NK-92 (cell line): ENCODE results near the gene CCDC146.
"Not testable (repeated sequence)": the region's sequence is repeated elsewhere in the genome, so short reads cannot be mapped to it uniquely, and the experiment has no call there.

Experiments
- DNase-seq: peaks from one replicate; lab custom pipeline; 2025; ENCODE audit not compliant: unreplicated experiment; lab: John Stamatoyannopoulos, UW

Gene CCDC146

GRCh38 chr7:77327067-77327931 is 204.9 kb downstream of the CCDC146 start:
- DNase-seq, result no peak

- no peak for DNase-seq
Observed at GRCh38 chr7:77327932-77328628, 205.7 kb downstream of the CCDC146 start.

GRCh38 chr7:77328669-77329068 is 206.3 kb downstream of the CCDC146 start:
- no peak for DNase-seq

DNA sequence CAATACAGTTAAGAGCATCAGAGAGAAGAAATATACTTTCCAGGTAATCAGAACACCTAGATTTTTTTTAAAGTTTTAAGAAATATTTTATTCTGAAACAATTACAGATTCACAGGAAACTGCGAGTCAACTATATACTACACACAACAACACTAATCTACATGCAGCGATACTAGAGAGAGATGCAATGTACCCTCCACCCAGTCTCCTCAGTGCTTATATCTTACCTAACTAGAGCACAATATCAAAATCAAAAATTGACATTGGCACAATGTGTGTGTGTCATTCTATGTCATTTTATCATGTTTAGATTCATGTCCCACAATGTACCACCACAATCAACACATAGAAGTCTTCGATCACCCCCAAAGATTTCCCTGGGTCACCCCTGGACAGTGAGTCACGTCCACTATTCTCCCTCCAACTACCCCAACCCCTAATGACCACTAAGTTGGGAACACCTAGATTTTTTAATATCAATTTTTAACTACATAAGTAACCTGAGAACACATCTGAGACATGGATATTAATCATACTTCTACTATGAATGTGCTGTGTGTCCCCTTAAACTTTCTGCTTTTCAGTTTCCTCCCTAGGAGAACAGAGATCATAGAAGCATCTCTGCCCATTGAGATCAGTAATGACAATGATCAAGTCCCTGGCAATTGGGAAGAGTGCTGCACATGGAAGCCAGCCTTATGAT is 207.2 kb downstream of the CCDC146 start:
- DNase-seq, result no peak

DNA sequence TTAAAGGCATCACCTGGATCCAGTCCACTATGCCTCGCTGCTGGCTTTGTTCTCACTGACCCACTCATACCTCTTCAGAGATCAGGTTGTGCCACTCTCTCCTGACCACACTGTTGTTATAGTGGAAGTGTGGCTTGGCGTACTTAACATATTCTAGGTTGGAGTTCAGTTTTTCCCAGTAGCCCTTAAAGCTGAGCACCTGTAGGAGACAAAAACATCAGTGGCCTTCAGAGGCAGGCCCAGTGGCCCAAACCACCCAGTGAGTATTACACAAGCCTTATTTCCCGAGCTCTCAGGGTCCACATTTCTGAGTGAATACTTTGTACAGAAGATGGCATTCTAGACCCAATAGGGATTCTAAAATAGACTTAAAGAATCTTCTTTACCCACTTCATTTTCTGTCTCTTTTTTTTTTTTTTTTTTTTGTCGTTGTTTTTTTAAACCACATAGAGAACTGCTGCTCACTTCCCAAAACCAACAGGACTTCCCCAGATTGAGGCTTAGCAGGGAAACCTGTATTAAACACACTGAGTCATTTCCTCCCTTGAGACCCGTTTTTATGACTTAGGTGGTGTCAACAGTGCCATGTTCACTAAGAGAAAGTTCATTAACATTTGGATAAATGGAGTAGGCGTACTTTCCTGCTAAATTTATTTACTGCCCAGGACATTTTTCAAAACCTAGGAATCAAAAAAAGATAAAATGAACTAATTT is 207.9 kb downstream of the CCDC146 start:
- DNase-seq, result no peak

- DNase-seq, result no peak
Observed at GRCh38 chr7:77331938-77332695, 209.7 kb downstream of the CCDC146 start.

GRCh38 chr7:77334039-77334438 is 211.6 kb downstream of the CCDC146 start:
- not testable (repeated sequence) for DNase-seq

GRCh38 chr7:77335581-77335980 is 213.2 kb downstream of the CCDC146 start:
- no peak for DNase-seq

- DNase-seq, result no peak
Observed at GRCh38 chr7:77337456-77337990, 215.1 kb downstream of the CCDC146 start.

DNA sequence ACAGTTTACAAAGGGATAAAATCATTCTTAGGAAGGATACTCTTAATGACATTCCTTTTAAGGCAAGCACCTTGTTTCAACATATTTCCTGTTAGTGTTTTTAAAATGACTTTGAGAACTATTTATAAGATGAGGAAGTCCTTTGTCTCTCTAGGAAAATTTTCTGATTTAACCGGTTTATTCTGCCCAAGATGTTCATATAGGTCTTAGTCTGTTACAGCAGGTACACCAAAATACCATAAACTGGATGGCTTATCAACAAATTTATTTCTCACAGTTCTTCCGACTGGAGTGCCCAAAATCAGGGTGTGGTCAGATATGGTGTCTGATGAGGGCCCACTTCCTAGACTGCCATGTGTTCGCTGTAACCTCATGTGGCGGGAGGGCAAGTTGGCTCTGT is 215.8 kb downstream of the CCDC146 start:
- no peak for DNase-seq

GRCh38 chr7:77338883-77339629 is 216.6 kb downstream of the CCDC146 start:
- DNase-seq, result no peak

DNA sequence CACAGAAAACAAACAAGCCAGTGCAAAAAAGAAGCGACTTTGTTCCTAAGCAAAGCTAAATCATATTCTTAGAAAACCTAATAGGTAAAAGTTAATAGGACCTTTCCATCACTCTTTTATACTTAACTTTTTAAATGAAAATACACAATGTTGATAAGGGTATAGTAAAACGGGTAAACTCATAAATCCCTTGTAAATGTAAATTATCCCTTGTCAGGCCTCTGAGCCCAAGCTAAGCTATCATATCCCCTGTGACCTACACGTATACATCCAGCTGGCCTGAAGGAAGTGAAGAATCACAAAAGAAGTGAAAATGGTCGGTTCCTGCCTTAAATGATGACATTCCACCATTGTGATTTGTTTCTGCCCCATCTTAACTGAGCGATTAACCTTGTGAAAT is 217.3 kb downstream of the CCDC146 start:
- DNase-seq, result no peak
